Glomerular visceral epithelial cell (primary cell): Measurements from ENCODE around the gene NXT1.

Experiments used
- DNase-seq: peaks from one replicate; pipeline ENCODE4 v3.0.0-alpha.2; 2016; ENCODE audit errors: extremely low spot score

Gene NXT1

GRCh38 chr20:23361119-23361475 is 10.5 kb downstream of the NXT1 start:
- no peak for DNase-seq

- peak; percentile 100 for DNase-seq
Measured at GRCh38 chr20:23361476-23362391, 11.1 kb downstream of the NXT1 start, which contains the start of gene GZF1. GZF1 (plus strand) TSS chr20:23362182; CDS start chr20:23364384, 2,202 bp downstream.

- DNase-seq = no peak
Measured at GRCh38 chr20:23362392-23363256, 12.0 kb downstream of the NXT1 start.

- no peak for DNase-seq
Measured at GRCh38 chr20:23363257-23363649, 12.7 kb downstream of the NXT1 start.

- no peak for DNase-seq
Measured at GRCh38 chr20:23365390-23366165, 15.0 kb downstream of the NXT1 start.

GRCh38 chr20:23366384-23366783 is 15.8 kb downstream of the NXT1 start:
- DNase-seq = no peak

GRCh38 chr20:23367770-23368169 is 17.2 kb downstream of the NXT1 start:
- DNase-seq = no peak

GRCh38 chr20:23368316-23369071 is 17.9 kb downstream of the NXT1 start:
- no peak for DNase-seq

GRCh38 chr20:23369072-23369823 is 18.7 kb downstream of the NXT1 start:
- DNase-seq = no peak

- DNase-seq = no peak
Measured at GRCh38 chr20:23370274-23370673, 19.7 kb downstream of the NXT1 start.

- DNase-seq = no peak
Measured at GRCh38 chr20:23370873-23371272, 20.3 kb downstream of the NXT1 start.

- no peak for DNase-seq
Measured at GRCh38 chr20:23371496-23371895, 20.9 kb downstream of the NXT1 start.

GRCh38 chr20:23374441-23374840 is 23.9 kb downstream of the NXT1 start:
- DNase-seq = peak; percentile 30

- DNase-seq = no peak
Measured at GRCh38 chr20:23375827-23376226, 25.2 kb downstream of the NXT1 start.

GRCh38 chr20:23379772-23380171 is 29.2 kb downstream of the NXT1 start:
- no peak for DNase-seq

- no peak for DNase-seq
Measured at GRCh38 chr20:23381876-23382275, 31.3 kb downstream of the NXT1 start.

GRCh38 chr20:23386304-23387117 is 35.9 kb downstream of the NXT1 start:
- DNase-seq = no peak

- DNase-seq = no peak
Measured at GRCh38 chr20:23387118-23387443, 36.5 kb downstream of the NXT1 start.

GRCh38 chr20:23390091-23390774 is 39.6 kb downstream of the NXT1 start:
- DNase-seq = no peak
